BE2C (cell line): ENCODE measurements around the gene C1orf53.

Experiments used
- DNase-seq: peaks from one replicate; pipeline ENCODE4 v3.0.0-alpha.2; 2020
- H3K27me3 ChIP-seq: fragments of 250-450 bp; sonication (Bioruptor Pico); 2 replicates; pipeline ENCODE4 v1.5.1; 2020; ENCODE audit warnings: mild to moderate bottlenecking
- H3K36me3 ChIP-seq: fragments of 250-450 bp; sonication (Bioruptor Pico); 2 replicates; pipeline ENCODE4 v1.5.1; 2020; ENCODE audit warnings: mild to moderate bottlenecking
- H3K4me1 ChIP-seq: fragments of 250-450 bp; sonication (Bioruptor Pico); 2 replicates; pipeline ENCODE4 v1.5.1; 2020
- H3K4me3 ChIP-seq: 2 replicates; pipeline ENCODE4 v1.5.1; 2011; ENCODE audit warnings: low read depth, low read length
- H3K9me3 ChIP-seq: fragments of 250-450 bp; sonication (Bioruptor Pico); 2 replicates; pipeline ENCODE4 v1.5.1; 2020
- TF ChIP-seq, protein P1 (sequence below): IDR thresholded peaks from 2 replicates; pipeline ENCODE4 v1.5.1; 2012; ENCODE audit warnings: mild to moderate bottlenecking, low read depth, low read length

C1orf53 gene

DNA sequence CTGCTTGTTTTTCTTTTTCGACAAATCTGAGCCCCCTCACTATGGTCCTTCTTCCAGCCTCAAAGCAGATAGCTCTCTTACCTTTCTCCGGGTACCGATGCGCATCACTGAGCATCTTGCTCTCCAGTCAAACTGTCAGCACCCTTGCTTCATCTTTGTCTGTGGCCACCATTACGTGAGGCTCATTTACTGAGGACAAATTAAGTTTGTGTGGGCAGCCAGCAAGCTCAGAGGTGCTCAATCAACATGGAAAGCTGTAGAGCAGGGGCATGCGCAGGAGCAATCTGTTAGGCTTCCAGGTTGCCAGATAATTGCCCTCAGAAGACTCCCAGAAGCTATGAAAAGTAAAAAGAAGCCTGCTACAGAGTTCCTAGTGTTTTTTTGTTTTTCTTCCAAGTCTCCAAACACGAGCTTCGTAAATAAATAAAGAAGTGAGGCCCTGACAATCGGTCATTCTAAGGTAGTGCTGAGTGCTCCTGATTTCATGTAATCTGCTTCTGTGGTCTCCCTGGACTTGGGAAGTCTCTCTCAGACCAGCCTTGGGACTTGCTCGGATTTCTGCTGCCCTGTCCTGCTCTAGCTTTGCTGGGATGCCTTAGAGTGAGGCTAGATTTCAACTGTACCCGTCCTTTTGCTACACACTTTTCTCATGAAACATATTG, 1.8 kb downstream of the C1orf53 start:
- H3K4me1 ChIP-seq = peaks cover 9% of the 10 kb centered on the region
- H3K36me3 ChIP-seq = no peaks in the 10 kb centered on the region
- no peak for DNase-seq
- TF ChIP-seq, protein P1, sequence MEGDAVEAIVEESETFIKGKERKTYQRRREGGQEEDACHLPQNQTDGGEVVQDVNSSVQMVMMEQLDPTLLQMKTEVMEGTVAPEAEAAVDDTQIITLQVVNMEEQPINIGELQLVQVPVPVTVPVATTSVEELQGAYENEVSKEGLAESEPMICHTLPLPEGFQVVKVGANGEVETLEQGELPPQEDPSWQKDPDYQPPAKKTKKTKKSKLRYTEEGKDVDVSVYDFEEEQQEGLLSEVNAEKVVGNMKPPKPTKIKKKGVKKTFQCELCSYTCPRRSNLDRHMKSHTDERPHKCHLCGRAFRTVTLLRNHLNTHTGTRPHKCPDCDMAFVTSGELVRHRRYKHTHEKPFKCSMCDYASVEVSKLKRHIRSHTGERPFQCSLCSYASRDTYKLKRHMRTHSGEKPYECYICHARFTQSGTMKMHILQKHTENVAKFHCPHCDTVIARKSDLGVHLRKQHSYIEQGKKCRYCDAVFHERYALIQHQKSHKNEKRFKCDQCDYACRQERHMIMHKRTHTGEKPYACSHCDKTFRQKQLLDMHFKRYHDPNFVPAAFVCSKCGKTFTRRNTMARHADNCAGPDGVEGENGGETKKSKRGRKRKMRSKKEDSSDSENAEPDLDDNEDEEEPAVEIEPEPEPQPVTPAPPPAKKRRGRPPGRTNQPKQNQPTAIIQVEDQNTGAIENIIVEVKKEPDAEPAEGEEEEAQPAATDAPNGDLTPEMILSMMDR = no peak
- H3K4me3 ChIP-seq = no peak overlapping the region
- H3K9me3 ChIP-seq = no peaks in the 10 kb centered on the region
- peaks cover 10% of the 10 kb centered on the region for H3K27me3 ChIP-seq

DNA sequence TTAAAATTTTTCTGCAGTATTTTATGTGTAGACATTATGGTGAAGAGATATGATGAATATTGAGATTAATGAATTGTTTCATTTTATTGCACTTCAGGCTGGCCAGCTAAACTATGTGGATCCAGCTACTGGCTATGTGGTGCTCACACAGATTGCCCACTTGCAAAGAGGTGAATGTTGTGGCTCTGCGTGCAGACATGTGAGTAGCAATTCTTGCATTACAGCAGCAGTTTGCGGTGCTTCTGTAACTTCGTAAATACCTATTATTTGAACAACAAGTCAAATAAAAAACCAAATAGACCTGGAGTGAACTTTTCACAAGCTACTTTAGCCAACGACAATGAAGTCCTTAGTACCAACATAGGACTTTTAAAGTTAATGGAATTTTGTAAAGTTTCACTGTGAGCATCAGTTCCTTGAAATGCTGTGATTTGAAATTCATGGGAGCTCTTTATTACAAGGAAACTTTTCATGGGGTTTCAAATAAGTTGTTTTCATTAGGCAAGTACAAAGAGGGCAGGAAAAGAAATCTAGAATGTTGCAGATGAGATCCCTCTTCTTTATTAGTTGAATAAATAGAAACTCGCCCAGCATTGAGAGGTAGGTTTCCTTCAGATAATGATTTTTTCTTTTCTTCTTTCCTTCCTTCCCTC, 3.4 kb downstream of the C1orf53 start:
- H3K36me3 ChIP-seq = no peaks in the 10 kb centered on the region
- no peaks in the 10 kb centered on the region for H3K9me3 ChIP-seq
- no peak overlapping the region for H3K4me3 ChIP-seq
- H3K4me1 ChIP-seq = peaks cover 9% of the 10 kb centered on the region
- DNase-seq = no peak
- TF ChIP-seq, protein P1 = no peak
- peaks cover 24% of the 10 kb centered on the region for H3K27me3 ChIP-seq

DNA sequence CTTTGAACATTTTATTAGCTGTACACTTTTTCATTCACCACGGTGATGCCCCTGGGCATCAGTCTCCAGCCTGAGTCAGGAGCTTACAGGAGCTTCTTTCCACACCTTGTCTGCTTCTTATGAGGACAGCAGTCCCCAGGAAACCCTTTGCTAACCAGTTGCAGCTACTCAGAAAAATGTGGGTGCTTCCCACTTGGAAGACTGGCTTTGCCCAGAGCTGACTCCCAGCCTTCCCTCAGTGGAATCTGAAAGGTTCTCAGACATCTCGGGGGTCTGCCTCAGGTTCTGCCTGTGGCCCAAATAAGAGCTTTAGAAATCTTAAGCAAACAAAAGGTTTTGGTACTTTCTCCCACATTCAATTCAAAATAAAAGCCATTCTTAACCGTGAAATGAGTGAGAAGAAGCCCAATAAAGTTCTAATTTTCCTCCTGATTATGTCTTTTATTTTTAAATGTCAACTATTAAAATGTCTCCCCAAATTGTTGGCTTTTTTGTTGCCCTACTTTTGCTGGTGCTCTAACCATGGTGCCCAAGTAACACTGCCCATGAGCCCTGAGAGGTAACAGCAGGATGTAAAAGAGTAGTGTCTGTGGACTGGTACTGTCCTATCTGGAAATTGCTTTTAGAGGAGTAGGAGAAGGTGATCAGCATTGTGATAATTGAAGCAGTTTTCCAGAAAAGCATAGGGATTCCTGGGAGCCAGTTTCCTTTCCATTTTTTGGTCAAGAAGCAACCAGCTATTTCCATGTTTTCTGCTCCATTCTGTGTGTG, 5.6 kb downstream of the C1orf53 start:
- Histone ChIP-seq H3K36me3 (no peaks in the 10 kb centered on the region), H3K27me3 (peaks cover 45% of the 10 kb centered on the region), H3K4me1 (peaks cover 3% of the 10 kb centered on the region; the same call in 1 of the 2 replicates), H3K9me3 (no peaks in the 10 kb centered on the region), H3K4me3 (no peak overlapping the region)
- TF ChIP-seq, protein P1 = no peak
- no peak for DNase-seq

DNA sequence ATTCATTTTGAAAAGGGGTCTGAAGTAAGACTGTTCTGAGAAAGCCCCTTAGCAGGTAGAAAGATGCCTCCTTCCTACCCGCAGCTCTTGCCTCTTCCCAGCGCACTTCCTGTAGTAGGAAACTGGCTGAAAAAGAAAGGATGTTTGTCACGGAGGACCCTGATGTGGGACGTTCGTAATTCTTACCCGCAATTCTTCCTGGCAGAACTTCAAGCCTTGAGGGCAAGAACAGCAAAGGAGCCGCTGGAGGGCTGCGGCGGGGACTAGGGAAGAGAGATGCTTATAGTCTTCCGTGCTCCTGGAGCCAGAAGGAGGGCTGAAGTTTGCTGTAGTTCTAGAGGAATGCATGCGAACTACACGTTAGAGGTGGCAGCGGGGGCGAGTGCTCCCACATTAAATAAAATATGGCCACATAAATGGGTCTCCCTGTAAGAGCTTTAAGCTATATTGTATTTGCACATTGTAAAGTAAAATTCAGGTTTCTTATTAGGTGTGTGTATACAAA, 6.3 kb downstream of the C1orf53 start:
- TF ChIP-seq, protein P1 = no peak
- Histone ChIP-seq H3K9me3 (no peaks in the 10 kb centered on the region), H3K27me3 (peaks cover 47% of the 10 kb centered on the region), H3K36me3 (no peaks in the 10 kb centered on the region), H3K4me1 (no peaks in the 10 kb centered on the region), H3K4me3 (no peak overlapping the region)
- no peak for DNase-seq

DNA sequence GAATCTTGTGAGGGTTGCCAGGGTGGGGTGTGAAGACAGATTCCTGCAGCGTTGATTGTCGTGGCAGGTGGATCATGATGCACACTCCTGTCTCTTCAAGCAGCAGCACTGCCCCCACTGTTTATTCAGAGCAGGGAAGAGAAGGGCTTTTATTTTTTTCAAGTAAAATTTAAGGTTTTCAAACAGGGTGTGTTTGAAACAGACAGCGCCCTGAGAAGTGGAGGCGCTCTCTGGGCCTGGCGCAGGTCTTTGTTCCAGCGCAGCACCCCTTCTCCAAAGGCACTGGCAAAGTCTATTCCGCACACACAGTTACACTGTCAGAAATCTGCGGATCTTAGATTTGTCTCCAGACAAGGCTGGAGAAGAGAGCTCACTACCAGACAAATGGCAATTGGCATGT, 7.0 kb downstream of the C1orf53 start:
- no peaks in the 10 kb centered on the region for H3K36me3 ChIP-seq
- TF ChIP-seq, protein P1 = 0 out of 2 replicates have a peak, but pooled peaks have one; percentile 3
- peaks cover 47% of the 10 kb centered on the region for H3K27me3 ChIP-seq
- H3K4me3 ChIP-seq = no peak overlapping the region
- H3K4me1 ChIP-seq = no peaks in the 10 kb centered on the region
- no peaks in the 10 kb centered on the region for H3K9me3 ChIP-seq
- DNase-seq = no peak
